Measurements from ENCODE around the gene AK9.

DNA sequence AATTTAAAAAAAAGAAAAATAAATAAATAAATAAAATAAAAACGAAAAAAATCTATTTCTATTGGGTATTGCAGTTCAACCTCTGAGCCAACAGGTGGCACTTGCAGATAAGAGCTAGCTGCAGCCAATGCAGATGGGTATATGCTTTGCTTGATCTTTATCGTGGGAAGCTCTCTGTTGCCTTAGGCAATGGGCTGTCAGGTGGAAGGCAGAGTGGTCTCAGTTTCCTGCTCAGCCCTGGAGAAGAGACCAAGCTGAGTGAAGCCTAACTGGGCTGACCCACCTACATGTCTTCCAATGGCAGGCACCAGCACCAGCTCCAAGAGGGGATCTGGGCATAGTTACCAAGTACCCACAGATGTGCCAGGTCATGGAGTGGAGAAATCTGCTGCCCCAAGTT lies 95.0 kb downstream of the AK9 start:
- TF ChIP-seq, protein P1, sequence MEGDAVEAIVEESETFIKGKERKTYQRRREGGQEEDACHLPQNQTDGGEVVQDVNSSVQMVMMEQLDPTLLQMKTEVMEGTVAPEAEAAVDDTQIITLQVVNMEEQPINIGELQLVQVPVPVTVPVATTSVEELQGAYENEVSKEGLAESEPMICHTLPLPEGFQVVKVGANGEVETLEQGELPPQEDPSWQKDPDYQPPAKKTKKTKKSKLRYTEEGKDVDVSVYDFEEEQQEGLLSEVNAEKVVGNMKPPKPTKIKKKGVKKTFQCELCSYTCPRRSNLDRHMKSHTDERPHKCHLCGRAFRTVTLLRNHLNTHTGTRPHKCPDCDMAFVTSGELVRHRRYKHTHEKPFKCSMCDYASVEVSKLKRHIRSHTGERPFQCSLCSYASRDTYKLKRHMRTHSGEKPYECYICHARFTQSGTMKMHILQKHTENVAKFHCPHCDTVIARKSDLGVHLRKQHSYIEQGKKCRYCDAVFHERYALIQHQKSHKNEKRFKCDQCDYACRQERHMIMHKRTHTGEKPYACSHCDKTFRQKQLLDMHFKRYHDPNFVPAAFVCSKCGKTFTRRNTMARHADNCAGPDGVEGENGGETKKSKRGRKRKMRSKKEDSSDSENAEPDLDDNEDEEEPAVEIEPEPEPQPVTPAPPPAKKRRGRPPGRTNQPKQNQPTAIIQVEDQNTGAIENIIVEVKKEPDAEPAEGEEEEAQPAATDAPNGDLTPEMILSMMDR (IDR thresholded peaks at IDR 0.05): no peak
- TF ChIP-seq POLR2A (IDR thresholded peaks at IDR 0.05) (no peak), EP300 (IDR thresholded peaks at IDR 0.05) (no peak)
